ENCODE measurements around the gene MDM2. TPM values are rescaled to one million over a fixed set of nuclear protein-coding genes. Genes with fewer than 3 reads are reported as not detected.

Gene MDM2
- total RNA-seq, 1 experiment from 2014 or later: 118 TPM

- DNase-seq: no peak
- BruUV-seq (replicated peaks): no TSS peak
- H3K27ac Mint-ChIP-seq (ENCODE audit: unreplicated experiment): no peak overlapping the region
- peaks cover 91% of the 10 kb centered on the region for H3K36me3 Mint-ChIP-seq (ENCODE audit: insufficient read depth, unreplicated experiment)
- H3K4me1 ChIP-seq: peaks cover 14% of the 10 kb centered on the region
- no peaks in the 10 kb centered on the region for H3K27me3 ChIP-seq (replicated peaks; ENCODE audit: control insufficient read depth, insufficient read depth, low read length)
- CTCF ChIA-PET: no interaction called here
- no peak overlapping the region for H3K4me3 ChIP-seq (ENCODE audit: low read depth, low read length)
- H3K36me3 ChIP-seq (ENCODE audit: control insufficient read depth, insufficient read depth, low read length): 0 out of 2 replicates have a peak, but pooled peaks cover 1% of the 10 kb centered on the region
- H3K9me3 ChIP-seq: no peaks in the 10 kb centered on the region
- H3K4me3 Mint-ChIP-seq (ENCODE audit: unreplicated experiment): no peak overlapping the region
- intact Hi-C loops (cut with micrococcal nuclease; ENCODE audit: unreplicated experiment): no loop called here
- TF ChIP-seq, protein P1, sequence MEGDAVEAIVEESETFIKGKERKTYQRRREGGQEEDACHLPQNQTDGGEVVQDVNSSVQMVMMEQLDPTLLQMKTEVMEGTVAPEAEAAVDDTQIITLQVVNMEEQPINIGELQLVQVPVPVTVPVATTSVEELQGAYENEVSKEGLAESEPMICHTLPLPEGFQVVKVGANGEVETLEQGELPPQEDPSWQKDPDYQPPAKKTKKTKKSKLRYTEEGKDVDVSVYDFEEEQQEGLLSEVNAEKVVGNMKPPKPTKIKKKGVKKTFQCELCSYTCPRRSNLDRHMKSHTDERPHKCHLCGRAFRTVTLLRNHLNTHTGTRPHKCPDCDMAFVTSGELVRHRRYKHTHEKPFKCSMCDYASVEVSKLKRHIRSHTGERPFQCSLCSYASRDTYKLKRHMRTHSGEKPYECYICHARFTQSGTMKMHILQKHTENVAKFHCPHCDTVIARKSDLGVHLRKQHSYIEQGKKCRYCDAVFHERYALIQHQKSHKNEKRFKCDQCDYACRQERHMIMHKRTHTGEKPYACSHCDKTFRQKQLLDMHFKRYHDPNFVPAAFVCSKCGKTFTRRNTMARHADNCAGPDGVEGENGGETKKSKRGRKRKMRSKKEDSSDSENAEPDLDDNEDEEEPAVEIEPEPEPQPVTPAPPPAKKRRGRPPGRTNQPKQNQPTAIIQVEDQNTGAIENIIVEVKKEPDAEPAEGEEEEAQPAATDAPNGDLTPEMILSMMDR (IDR thresholded peaks at IDR 0.05; ENCODE audit: insufficient read depth in 1 of 2, low read depth in 1 of 2, low read length in 1 of 2, severe bottlenecking in 1 of 2, unreplicated experiment in 1 of 2): no peak
- H3K4me1 Mint-ChIP-seq (ENCODE audit: low read depth, unreplicated experiment): peaks cover 12% of the 10 kb centered on the region
- POLR2A ChIA-PET: no interaction called here
- no peaks in the 10 kb centered on the region for H3K9me3 Mint-ChIP-seq (ENCODE audit: unreplicated experiment)
- H3K27me3 Mint-ChIP-seq (ENCODE audit: insufficient read depth, unreplicated experiment): no peaks in the 10 kb centered on the region
Measured at GRCh38 chr12:68833508-68833907, 25.5 kb downstream of the MDM2 start.

GRCh38 chr12:68835333-68835908 is 27.4 kb downstream of the MDM2 start:
- Mint-ChIP-seq H3K27me3 (ENCODE audit: insufficient read depth, unreplicated experiment) (no peaks in the 10 kb centered on the region), H3K9me3 (ENCODE audit: unreplicated experiment) (no peaks in the 10 kb centered on the region), H3K36me3 (ENCODE audit: insufficient read depth, unreplicated experiment) (peaks cover 86% of the 10 kb centered on the region), H3K4me1 (ENCODE audit: low read depth, unreplicated experiment) (peaks cover 7% of the 10 kb centered on the region), H3K4me3 (ENCODE audit: unreplicated experiment) (no peak overlapping the region), H3K27ac (ENCODE audit: unreplicated experiment) (no peak overlapping the region)
- ChIA-PET POLR2A (no interaction called here), CTCF (no interaction called here)
- BruUV-seq (replicated peaks): no TSS peak
- TF ChIP-seq, protein P1 (IDR thresholded peaks at IDR 0.05; ENCODE audit: insufficient read depth in 1 of 2, low read depth in 1 of 2, low read length in 1 of 2, severe bottlenecking in 1 of 2, unreplicated experiment in 1 of 2): no peak
- 0 out of 2 replicates have a peak, but pooled peaks cover 1% of the 10 kb centered on the region for H3K36me3 ChIP-seq (ENCODE audit: control insufficient read depth, insufficient read depth, low read length)
- intact Hi-C loops (cut with micrococcal nuclease; ENCODE audit: unreplicated experiment): no loop called here
- peaks cover 14% of the 10 kb centered on the region for H3K4me1 ChIP-seq
- no peak for DNase-seq
- no peak overlapping the region for H3K4me3 ChIP-seq (ENCODE audit: low read depth, low read length)
- no peaks in the 10 kb centered on the region for H3K27me3 ChIP-seq (replicated peaks; ENCODE audit: control insufficient read depth, insufficient read depth, low read length)
- no peaks in the 10 kb centered on the region for H3K9me3 ChIP-seq

- Mint-ChIP-seq H3K9me3 (ENCODE audit: unreplicated experiment) (no peaks in the 10 kb centered on the region), H3K27ac (ENCODE audit: unreplicated experiment) (no peak overlapping the region), H3K27me3 (ENCODE audit: insufficient read depth, unreplicated experiment) (no peaks in the 10 kb centered on the region), H3K4me1 (ENCODE audit: low read depth, unreplicated experiment) (no peaks in the 10 kb centered on the region), H3K4me3 (ENCODE audit: unreplicated experiment) (no peak overlapping the region), H3K36me3 (ENCODE audit: insufficient read depth, unreplicated experiment) (peaks cover 87% of the 10 kb centered on the region)
- ChIA-PET POLR2A (no interaction called here), CTCF (no interaction called here)
- Histone ChIP-seq H3K4me1 (peaks cover 2% of the 10 kb centered on the region), H3K4me3 (ENCODE audit: low read depth, low read length) (no peak overlapping the region), H3K9me3 (no peaks in the 10 kb centered on the region), H3K36me3 (ENCODE audit: control insufficient read depth, insufficient read depth, low read length) (peaks cover 1% of the 10 kb centered on the region; the same call in 1 of the 2 replicates), H3K27me3 (replicated peaks; ENCODE audit: control insufficient read depth, insufficient read depth, low read length) (no peaks in the 10 kb centered on the region)
- BruUV-seq (replicated peaks): no TSS peak
- TF ChIP-seq, protein P1 (IDR thresholded peaks at IDR 0.05; ENCODE audit: insufficient read depth in 1 of 2, low read depth in 1 of 2, low read length in 1 of 2, severe bottlenecking in 1 of 2, unreplicated experiment in 1 of 2): no peak
- intact Hi-C loops (cut with micrococcal nuclease; ENCODE audit: unreplicated experiment): no loop called here
- DNase-seq: no peak
Measured at GRCh38 chr12:68837215-68837614, 29.2 kb downstream of the MDM2 start.

Measured in Caco-2 (cell line).